RPMI8226 (cell line): ENCODE results near the gene BMP7.

ENCODE experiments used
- DNase-seq: peaks from one replicate; pipeline ENCODE4 v3.0.0-alpha.2; 2015

The BMP7 gene

DNA sequence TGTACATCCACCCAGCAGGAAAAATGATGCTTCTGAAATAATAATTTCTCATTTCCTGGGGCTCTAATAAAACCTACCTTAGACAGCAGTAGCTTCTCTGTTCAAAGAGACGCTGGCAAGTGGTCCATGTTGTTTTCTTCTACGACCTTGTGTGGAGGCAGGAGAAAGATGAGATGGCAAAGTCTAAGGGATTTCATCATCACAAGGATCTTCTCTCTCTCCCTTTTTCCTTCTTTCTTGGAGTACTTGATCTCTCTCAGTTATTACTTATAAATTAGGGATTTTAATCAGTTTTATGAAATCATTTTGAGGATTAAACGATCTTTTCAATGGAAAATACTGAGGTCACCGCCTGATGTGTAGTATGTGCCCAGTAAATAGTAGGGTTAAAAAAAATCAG lies 147.5 kb downstream of the BMP7 start:
- DNase-seq = no peak
